Measurements from ENCODE around the gene FGG.

FGG gene

GRCh38 chr4:154634058-154634457, 21.6 kb upstream of the FGG start:
- no peak overlapping the region for H3K27ac ChIP-seq
- TF ChIP-seq CTCF (IDR thresholded peaks at IDR 0.05): no peak
- TF ChIP-seq ZFX (IDR thresholded peaks at IDR 0.05; ENCODE audit: borderline replicate concordance): no peak

GRCh38 chr4:154631828-154632227, 19.4 kb upstream of the FGG start:
- TF ChIP-seq CTCF (IDR thresholded peaks at IDR 0.05) (no peak), ZFX (IDR thresholded peaks at IDR 0.05; ENCODE audit: borderline replicate concordance) (no peak)
- H3K27ac ChIP-seq: no peak overlapping the region

- no peak overlapping the region for H3K27ac ChIP-seq
- no peak for TF ChIP-seq CTCF (IDR thresholded peaks at IDR 0.05)
- no peak for TF ChIP-seq ZFX (IDR thresholded peaks at IDR 0.05; ENCODE audit: borderline replicate concordance)
These were observed 17.9 kb upstream of the FGG start for GRCh38 chr4:154630324-154630723.

GRCh38 chr4:154626793-154627484, 14.5 kb upstream of the FGG start:
- no peak overlapping the region for H3K27ac ChIP-seq
- TF ChIP-seq CTCF (IDR thresholded peaks at IDR 0.05): peak; percentile 88
- no peak for TF ChIP-seq ZFX (IDR thresholded peaks at IDR 0.05; ENCODE audit: borderline replicate concordance)

GRCh38 chr4:154625971-154626370, 13.5 kb upstream of the FGG start:
- TF ChIP-seq ZFX (IDR thresholded peaks at IDR 0.05; ENCODE audit: borderline replicate concordance) (no peak), CTCF (IDR thresholded peaks at IDR 0.05) (no peak)
- no peak overlapping the region for H3K27ac ChIP-seq

- TF ChIP-seq ZFX (IDR thresholded peaks at IDR 0.05; ENCODE audit: borderline replicate concordance) (no peak), CTCF (IDR thresholded peaks at IDR 0.05) (no peak)
- H3K27ac ChIP-seq: no peak overlapping the region
These were observed 11.5 kb upstream of the FGG start for GRCh38 chr4:154623995-154624394.

GRCh38 chr4:154623436-154623835, 11.0 kb upstream of the FGG start:
- TF ChIP-seq CTCF (IDR thresholded peaks at IDR 0.05) (no peak), ZFX (IDR thresholded peaks at IDR 0.05; ENCODE audit: borderline replicate concordance) (no peak)
- H3K27ac ChIP-seq: no peak overlapping the region

All from 22Rv1 (cell line).